HCT116 (cell line): ENCODE data around the gene RBMX.

Source experiments
- CTCF ChIP-seq, 3 experiments: fragments of 200-600 bp in 1 of 3; sonication (generic) in 1 of 3; IDR thresholded peaks in 2 of 3; conservative IDR thresholded peaks in 1 of 3; 2 replicates each; pipeline ENCODE4 v1.5.1; 2012 to 2017; ENCODE audit warnings: low read depth in 2 of 3, low read length in 2 of 3, antibody characterized with exemption in 1 of 3, borderline replicate concordance in 1 of 3, control low read depth in 1 of 3, mild to moderate bottlenecking in 1 of 3, mixed read lengths in 1 of 3, mixed run types in 1 of 3, moderate library complexity in 1 of 3; ENCODE audit not compliant: insufficient read depth in 1 of 3
- ELF1 ChIP-seq: IDR thresholded peaks from 2 replicates; pipeline ENCODE4 v1.6.1; 2012; ENCODE audit warnings: low read depth, borderline replicate concordance
- EZH2phosphoT487 ChIP-seq: fragments of 200-600 bp; IDR thresholded peaks from 2 replicates; pipeline ENCODE4 v1.6.1; 2018; ENCODE audit warnings: antibody characterized with exemption, borderline replicate concordance
- POLR2AphosphoS5 ChIP-seq: IDR thresholded peaks from 2 replicates; pipeline ENCODE4 v1.6.1; 2011; ENCODE audit warnings: mild to moderate bottlenecking, low read depth, low read length, moderate library complexity
- REST ChIP-seq: IDR thresholded peaks from 2 replicates; pipeline ENCODE4 v1.6.1; 2012; ENCODE audit warnings: low read depth

DNA sequence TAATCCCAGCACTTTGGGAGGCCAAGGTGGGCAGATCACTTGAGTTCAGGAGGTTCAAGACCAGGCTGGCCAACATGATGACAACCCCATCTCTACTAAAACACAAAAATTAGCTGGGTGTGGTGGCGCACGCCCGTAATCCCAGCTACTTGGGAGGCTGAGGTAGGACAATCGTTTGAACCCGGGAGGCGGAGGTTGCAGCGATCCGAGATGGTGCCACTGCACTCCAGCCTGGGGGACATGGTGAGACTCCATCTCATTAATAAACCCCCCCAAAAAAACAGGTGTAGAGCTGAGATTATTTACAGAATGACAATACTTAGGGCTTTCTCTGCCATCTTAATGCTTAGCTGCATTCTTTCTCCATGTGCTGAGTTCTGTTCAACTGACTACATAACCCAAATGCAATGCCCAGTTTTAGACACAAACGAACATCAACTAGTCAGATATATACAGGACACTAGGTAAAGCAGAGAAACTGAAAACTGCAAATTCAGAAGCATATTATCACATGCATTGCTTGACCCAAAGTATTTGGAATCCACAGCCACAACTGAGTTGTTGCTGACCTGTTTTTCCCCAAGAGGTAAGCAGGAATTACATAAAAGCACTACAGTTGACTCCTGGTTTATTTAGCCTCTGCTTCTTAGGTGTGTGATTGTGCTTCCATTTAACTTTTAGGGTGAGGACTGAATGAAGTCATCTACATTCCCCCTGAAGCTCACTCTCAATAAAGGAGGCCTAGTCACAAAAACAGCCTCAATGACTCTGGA is 12.1 kb downstream of the RBMX start:
- TF ChIP-seq CTCF (IDR thresholded peaks at IDR 0.05 in 2 of 3, conservative IDR thresholded peaks at IDR 0.05 in 1 of 3; ENCODE audit: borderline replicate concordance in 1 of 3, insufficient read depth in 1 of 3, low read depth in 2 of 3, low read length in 2 of 3) = no peak
- TF ChIP-seq EZH2phosphoT487 = no peak
- no peak for TF ChIP-seq REST
- TF ChIP-seq ELF1 = no peak
- TF ChIP-seq POLR2AphosphoS5 = no peak
